T-cell (primary cell): Measurements from ENCODE around the gene GKAP1. TPM values are rescaled to one million over a fixed set of nuclear protein-coding genes. Genes with fewer than 3 reads are reported as not detected.
"Not testable (repeated sequence)": the region's sequence is repeated elsewhere in the genome, so short reads cannot be mapped to it uniquely, and the experiment has no call there.

Experiments used
- ATAC-seq, 4 experiments: fragments of 200-7000 bp in 3 of 4; fragments of 150-1000 bp in 1 of 4; cut with Tn5 transposase; replicated peaks in 1 of 4; 1 replicate in 3 of 4; 2 replicates in 1 of 4; pipeline ENCODE4 v1.10.0; 2021; ENCODE audit warnings: moderate library complexity in 3 of 4, mild to moderate bottlenecking in 2 of 4, moderate number of reproducible peaks in 1 of 4
- CTCF ChIA-PET, 2 donors: fragments of 300-600 bp; sonication (Branson Sonifier 250); formaldehyde crosslinking; loops; one replicate each; lab custom pipeline; 2022; ENCODE audit warnings: antibody characterized with exemption in 2 of 2; lab: Charles Lee
- POLR2A ChIA-PET, 2 donors: fragments of 300-600 bp; sonication (Branson Sonifier 250); formaldehyde crosslinking; loops; one replicate each; lab custom pipeline; 2022; ENCODE audit warnings: antibody characterized with exemption in 2 of 2; lab: Charles Lee
- DNase-seq, 35 experiments: peaks; one replicate each; pipeline versions ENCODE4 v3.0.0 to v3.0.0-alpha.2; 2013 to 2023
- H3K27ac ChIP-seq: one replicate; pipeline ENCODE4 v1.5.1; 2013; ENCODE audit warnings: low read length
- H3K27me3 ChIP-seq, 2 experiments: replicated peaks in 1 of 2; 1 replicate in 1 of 2; 2 replicates in 1 of 2; pipeline versions ENCODE4 v1.6.1 to v1.7.0; 2013; ENCODE audit warnings: low read length in 1 of 2, mixed read lengths in 1 of 2; ENCODE audit not compliant: control insufficient read depth in 2 of 2, insufficient read depth in 2 of 2; ENCODE audit errors: extremely low read depth in 1 of 2
- H3K36me3 ChIP-seq, 2 donors: 1 replicate in 1 of 2; 2 replicates in 1 of 2; pipeline versions ENCODE4 v1.6.1 to v1.7.0; 2013; ENCODE audit warnings: low read length in 1 of 2; ENCODE audit not compliant: control insufficient read depth in 2 of 2, insufficient read depth in 1 of 2; ENCODE audit errors: extremely low read depth in 1 of 2
- H3K4me1 ChIP-seq, 2 experiments: 1 replicate in 1 of 2; 2 replicates in 1 of 2; pipeline versions ENCODE4 v1.6.1 to v1.7.0; 2013; ENCODE audit warnings: low read length in 2 of 2, mixed read lengths in 1 of 2; ENCODE audit not compliant: insufficient read depth in 2 of 2, control insufficient read depth in 1 of 2; ENCODE audit errors: extremely low read depth in 1 of 2
- H3K4me3 ChIP-seq, 2 donors: 1 replicate in 1 of 2; 2 replicates in 1 of 2; pipeline versions ENCODE4 v1.5.1 to v1.7.0; 2013; ENCODE audit warnings: mild to moderate bottlenecking in 2 of 2, low read length in 1 of 2, moderate library complexity in 1 of 2; ENCODE audit not compliant: control insufficient read depth in 1 of 2; ENCODE audit errors: extremely low read depth in 1 of 2
- H3K9me3 ChIP-seq: 2 replicates; pipeline ENCODE4 v1.7.0; 2013
- H3K27ac Mint-ChIP-seq, 2 donors: one replicate each; pipeline ENCODE4 v1.8.0; 2020 to 2021; ENCODE audit warnings: mild to moderate bottlenecking in 2 of 2, mixed read lengths in 2 of 2
- H3K27me3 Mint-ChIP-seq, 2 donors: one replicate each; pipeline ENCODE4 v1.8.0; 2021 to 2022; ENCODE audit warnings: mixed read lengths in 2 of 2
- H3K36me3 Mint-ChIP-seq: one replicate; pipeline ENCODE4 v1.8.0; 2021; ENCODE audit warnings: mixed read lengths
- H3K4me1 Mint-ChIP-seq, 3 donors: one replicate each; pipeline ENCODE4 v1.8.0; 2020 to 2022; ENCODE audit warnings: mixed read lengths in 3 of 3, mild to moderate bottlenecking in 1 of 3
- H3K4me3 Mint-ChIP-seq, 3 donors: one replicate each; pipeline ENCODE4 v1.8.0; 2020 to 2022; ENCODE audit warnings: mild to moderate bottlenecking in 3 of 3, mixed read lengths in 3 of 3, moderate library complexity in 3 of 3
- H3K9me3 Mint-ChIP-seq, 3 donors: one replicate each; pipeline ENCODE4 v1.8.0; 2020 to 2022; ENCODE audit warnings: mixed read lengths in 3 of 3
- WGBS: methylation state at CpG from one replicate; pipeline ENCODE4 v1.1.5; 2013; ENCODE audit warnings: missing lambda C conversion rate; ENCODE audit not compliant: insufficient coverage; 5-methylcytosine and 5-hydroxymethylcytosine counted together
- total RNA-seq, 35 experiments: library from RNA in 6 of 35; stranded (reverse) in 6 of 35; fragments of 120-200 nt in 1 of 35; gene quantifications; one replicate each; pipeline versions ENCODE4 v1.2.1 to v1.2.4 and lab custom pipeline; 2013 to 2026

The GKAP1 gene
- total RNA-seq, 5 donors from 2014 or later (not counting 1 experiment from before 2014, with no cell fraction given) = 9.6 to 11.4 (median 9.9) TPM

- peaks cover 0 to 3% of the 10 kb centered on the region in 2 donors for H3K36me3 ChIP-seq
- WGBS = no CpG with 5 or more reads among the region's 3 CpGs
- Mint-ChIP-seq H3K36me3 (peaks cover 40% of the 10 kb centered on the region), H3K27me3 (no peaks in the 10 kb centered on the region), H3K4me1 (peaks cover 0 to 2% (median 0%) of the 10 kb centered on the region in 3 donors), H3K9me3 (no peaks in the 10 kb centered on the region), H3K27ac (no peak overlapping the region), H3K4me3 (no peak overlapping the region)
- CTCF ChIA-PET = no interaction called here
- no peaks in the 10 kb centered on the region for H3K9me3 ChIP-seq
- no peak overlapping the region for H3K27ac ChIP-seq
- DNase-seq (no peak), ATAC-seq (no peak)
- no peak overlapping the region for H3K4me3 ChIP-seq
- H3K27me3 ChIP-seq = no peaks in the 10 kb centered on the region
- POLR2A ChIA-PET = no interaction called here
- H3K4me1 ChIP-seq = no peaks in the 10 kb centered on the region
Measured at GRCh38 chr9:83749706-83750105, 67.9 kb downstream of the GKAP1 start.

GRCh38 chr9:83744206-83744605 is 73.4 kb downstream of the GKAP1 start:
- H3K27me3 Mint-ChIP-seq = no peaks in the 10 kb centered on the region
- H3K9me3 ChIP-seq = no peaks in the 10 kb centered on the region
- H3K4me1 ChIP-seq = no peaks in the 10 kb centered on the region
- peaks cover 40% of the 10 kb centered on the region for H3K36me3 Mint-ChIP-seq
- CTCF ChIA-PET = no interaction called here
- H3K4me3 Mint-ChIP-seq = no peak overlapping the region
- H3K36me3 ChIP-seq = peaks cover 0 to under 1% of the 10 kb centered on the region in 2 donors
- H3K4me1 Mint-ChIP-seq = peaks cover 0 to 2% (median 0%) of the 10 kb centered on the region in 3 donors
- no peak for DNase-seq
- H3K9me3 Mint-ChIP-seq = no peaks in the 10 kb centered on the region
- no peak overlapping the region for H3K27ac ChIP-seq
- POLR2A ChIA-PET = no interaction called here
- H3K27ac Mint-ChIP-seq = no peak overlapping the region
- WGBS = no CpG with 5 or more reads among the region's 1 CpG
- no peak for ATAC-seq
- no peaks in the 10 kb centered on the region for H3K27me3 ChIP-seq
- no peak overlapping the region for H3K4me3 ChIP-seq

GRCh38 chr9:83733739-83734138 is 83.8 kb downstream of the GKAP1 start:
- H3K36me3 ChIP-seq = no peaks in the 10 kb centered on the region
- DNase-seq (no peak), ATAC-seq (no peak)
- H3K27ac ChIP-seq = no peak overlapping the region
- Mint-ChIP-seq H3K4me3 (no peak overlapping the region), H3K4me1 (no peaks in the 10 kb centered on the region), H3K36me3 (peaks cover 18% of the 10 kb centered on the region), H3K27ac (no peak overlapping the region), H3K27me3 (no peaks in the 10 kb centered on the region), H3K9me3 (peaks cover 7 to 28% (median 13%) of the 10 kb centered on the region in 3 donors)
- no peak overlapping the region for H3K4me3 ChIP-seq
- H3K4me1 ChIP-seq = no peaks in the 10 kb centered on the region
- WGBS = no CpG with 5 or more reads among the region's 4 CpGs
- CTCF ChIA-PET = interaction anchor here in 1 of 2 donors (0.6 kb wide), 1 partner anchor 666 kb away, joined by 8 read pairs; no protein-coding TSS in a partner anchor
- POLR2A ChIA-PET = no interaction called here
- H3K9me3 ChIP-seq = no peaks in the 10 kb centered on the region
- no peaks in the 10 kb centered on the region for H3K27me3 ChIP-seq

- H3K4me3 ChIP-seq, H3K27ac Mint-ChIP-seq, H3K9me3 ChIP-seq, H3K9me3 Mint-ChIP-seq, CTCF ChIA-PET, H3K36me3 ChIP-seq, H3K4me3 Mint-ChIP-seq, H3K36me3 Mint-ChIP-seq, H3K4me1 ChIP-seq, H3K27me3 ChIP-seq, POLR2A ChIA-PET, H3K27ac ChIP-seq, H3K27me3 Mint-ChIP-seq, ATAC-seq, H3K4me1 Mint-ChIP-seq, DNase-seq: not testable (repeated sequence)
- no CpG with 5 or more reads among the region's 22 CpGs for WGBS
Measured at GRCh38 chr9:83728591-83729368, 88.8 kb downstream of the GKAP1 start.

- peaks cover 0 to 3% of the 10 kb centered on the region in 2 donors for H3K27me3 Mint-ChIP-seq
- no peak overlapping the region for H3K27ac Mint-ChIP-seq
- no peak overlapping the region for H3K4me3 Mint-ChIP-seq
- DNase-seq (no peak), ATAC-seq (no peak)
- H3K4me3 ChIP-seq = no peak overlapping the region
- no peaks in the 10 kb centered on the region for H3K27me3 ChIP-seq
- H3K9me3 ChIP-seq = no peaks in the 10 kb centered on the region
- H3K27ac ChIP-seq = no peak overlapping the region
- H3K4me1 ChIP-seq = no peaks in the 10 kb centered on the region
- ChIA-PET POLR2A (no interaction called here), CTCF (interaction anchor here in 1 of 2 donors (1.4 kb wide), 1 partner anchor 18 kb away, joined by 3 read pairs; no protein-coding TSS in a partner anchor)
- peaks cover 0 to 2% (median 0%) of the 10 kb centered on the region in 3 donors for H3K9me3 Mint-ChIP-seq
- H3K36me3 Mint-ChIP-seq = no peaks in the 10 kb centered on the region
- H3K36me3 ChIP-seq = no peaks in the 10 kb centered on the region
- no peaks in the 10 kb centered on the region for H3K4me1 Mint-ChIP-seq
Measured at GRCh38 chr9:83724436-83724835, 93.1 kb downstream of the GKAP1 start.

- no peaks in the 10 kb centered on the region for H3K9me3 ChIP-seq
- H3K4me1 Mint-ChIP-seq = no peaks in the 10 kb centered on the region
- peaks cover 0 to 2% (median 0%) of the 10 kb centered on the region in 3 donors for H3K9me3 Mint-ChIP-seq
- DNase-seq = no peak
- H3K27ac ChIP-seq = no peak overlapping the region
- H3K27me3 Mint-ChIP-seq = peaks cover 0 to 3% of the 10 kb centered on the region in 2 donors
- H3K27ac Mint-ChIP-seq = no peak overlapping the region
- H3K36me3 ChIP-seq = no peaks in the 10 kb centered on the region
- no peaks in the 10 kb centered on the region for H3K4me1 ChIP-seq
- ChIA-PET POLR2A (no interaction called here), CTCF (interaction anchor here in 1 of 2 donors (0.6 kb wide), 1 partner anchor 24 kb away, joined by 4 read pairs; no protein-coding TSS in a partner anchor)
- no peaks in the 10 kb centered on the region for H3K27me3 ChIP-seq
- H3K4me3 ChIP-seq = no peak overlapping the region
- no peak for ATAC-seq
- no CpG with 5 or more reads among the region's 2 CpGs for WGBS
- H3K36me3 Mint-ChIP-seq = no peaks in the 10 kb centered on the region
- no peak overlapping the region for H3K4me3 Mint-ChIP-seq
Measured at GRCh38 chr9:83722726-83723495, 94.7 kb downstream of the GKAP1 start.
